Osteoblast (primary cell): ENCODE data around the gene PLD4. TPM values are rescaled to one million over a fixed set of nuclear protein-coding genes. Genes with fewer than 3 reads are reported as not detected.

Source experiments
- DNase-seq: peaks from one replicate; pipeline ENCODE4 v3.0.0; 2011; ENCODE audit warnings: low spot score, mixed read lengths; ENCODE audit not compliant: insufficient read length; ENCODE audit errors: missing footprints
- H2AFZ ChIP-seq: 2 replicates; pipeline ENCODE4 v1.6.0; 2011; ENCODE audit warnings: mild to moderate bottlenecking, low read length
- H3K27ac ChIP-seq: 2 replicates; pipeline ENCODE4 v1.5.1; 2011; ENCODE audit warnings: mild to moderate bottlenecking, low read depth, low read length, moderate library complexity
- H3K27me3 ChIP-seq: 2 replicates; pipeline ENCODE4 v1.6.0; 2012; ENCODE audit warnings: mild to moderate bottlenecking, control low read depth, inconsistent platforms, low read length, moderate library complexity; ENCODE audit not compliant: insufficient read depth
- H3K36me3 ChIP-seq: 2 replicates; pipeline ENCODE4 v1.5.1; 2011; ENCODE audit warnings: mild to moderate bottlenecking, low read length, control low read depth, moderate library complexity; ENCODE audit not compliant: insufficient read depth
- H3K4me1 ChIP-seq: 2 replicates; pipeline ENCODE4 v1.5.1; 2011; ENCODE audit warnings: mild to moderate bottlenecking, low read length, control low read depth, moderate library complexity; ENCODE audit not compliant: insufficient read depth
- H3K4me2 ChIP-seq: 2 replicates; pipeline ENCODE4 v1.6.0; 2011; ENCODE audit warnings: mild to moderate bottlenecking, low read length; ENCODE audit not compliant: insufficient read depth
- H3K4me3 ChIP-seq: fragments of 200-600 bp; sonication (generic); 3 replicates; pipeline ENCODE4 v1.5.1; 2012; ENCODE audit warnings: mild to moderate bottlenecking, low read length, inconsistent platforms; ENCODE audit not compliant: insufficient read depth
- H3K79me2 ChIP-seq: 2 replicates; pipeline ENCODE4 v1.6.0; 2012; ENCODE audit warnings: mild to moderate bottlenecking, low read length, control low read depth, inconsistent platforms; ENCODE audit not compliant: insufficient read depth
- H3K9me3 ChIP-seq: 2 replicates; pipeline ENCODE4 v1.5.1; 2011; ENCODE audit warnings: low read depth, low read length, control low read depth
- H4K20me1 ChIP-seq: 2 replicates; pipeline ENCODE4 v1.6.0; 2012; ENCODE audit warnings: mild to moderate bottlenecking, low read length, control low read depth; ENCODE audit not compliant: insufficient read depth
- total RNA-seq: library from RNA; depleted of rRNA; stranded (reverse); fragments of >200 nt; gene quantifications from 2 replicates; pipeline ENCODE4 v1.2.3, GENCODE V29; 2012
- TF ChIP-seq, protein P1 (sequence below): IDR thresholded peaks from 2 replicates; pipeline ENCODE4 v1.5.1; 2011; ENCODE audit warnings: mild to moderate bottlenecking, low read depth, low read length, moderate library complexity; ENCODE audit errors: extremely low read depth

PLD4 gene
- total RNA-seq, 1 donor: not detected

DNA sequence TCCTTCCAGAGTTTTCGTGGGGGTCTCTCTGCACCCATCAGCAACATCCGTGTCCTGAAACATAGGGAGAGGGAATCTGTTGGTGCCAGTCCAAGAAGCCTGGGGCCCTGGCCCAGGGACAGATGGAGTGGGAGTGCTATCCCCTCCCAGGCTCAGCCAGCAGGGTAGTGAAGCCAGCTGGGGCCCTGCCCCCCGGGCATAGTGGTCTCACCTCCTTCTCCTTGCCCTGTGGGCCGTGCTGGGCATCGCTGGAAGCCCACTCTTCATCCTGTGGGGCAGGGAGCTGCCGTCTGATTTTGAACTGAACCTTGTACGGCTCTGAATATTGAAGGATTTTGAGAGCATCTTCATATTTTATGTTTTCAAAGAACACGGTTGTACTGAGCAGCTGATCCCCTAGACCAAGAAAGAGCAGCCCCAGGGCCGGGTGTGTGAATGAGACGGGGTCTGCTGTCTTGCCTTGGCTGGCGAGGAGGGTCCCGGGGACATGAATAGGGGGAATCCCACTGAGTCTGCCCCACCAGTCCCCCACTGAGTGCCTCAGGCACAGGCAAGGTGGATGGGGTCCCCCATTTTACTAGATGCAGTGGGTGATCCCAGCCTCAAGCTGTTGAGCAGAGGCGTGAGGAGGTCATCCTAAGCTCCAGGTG, 30.2 kb downstream of the PLD4 start:
- TF ChIP-seq, protein P1, sequence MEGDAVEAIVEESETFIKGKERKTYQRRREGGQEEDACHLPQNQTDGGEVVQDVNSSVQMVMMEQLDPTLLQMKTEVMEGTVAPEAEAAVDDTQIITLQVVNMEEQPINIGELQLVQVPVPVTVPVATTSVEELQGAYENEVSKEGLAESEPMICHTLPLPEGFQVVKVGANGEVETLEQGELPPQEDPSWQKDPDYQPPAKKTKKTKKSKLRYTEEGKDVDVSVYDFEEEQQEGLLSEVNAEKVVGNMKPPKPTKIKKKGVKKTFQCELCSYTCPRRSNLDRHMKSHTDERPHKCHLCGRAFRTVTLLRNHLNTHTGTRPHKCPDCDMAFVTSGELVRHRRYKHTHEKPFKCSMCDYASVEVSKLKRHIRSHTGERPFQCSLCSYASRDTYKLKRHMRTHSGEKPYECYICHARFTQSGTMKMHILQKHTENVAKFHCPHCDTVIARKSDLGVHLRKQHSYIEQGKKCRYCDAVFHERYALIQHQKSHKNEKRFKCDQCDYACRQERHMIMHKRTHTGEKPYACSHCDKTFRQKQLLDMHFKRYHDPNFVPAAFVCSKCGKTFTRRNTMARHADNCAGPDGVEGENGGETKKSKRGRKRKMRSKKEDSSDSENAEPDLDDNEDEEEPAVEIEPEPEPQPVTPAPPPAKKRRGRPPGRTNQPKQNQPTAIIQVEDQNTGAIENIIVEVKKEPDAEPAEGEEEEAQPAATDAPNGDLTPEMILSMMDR: no peak
- no peaks in the 10 kb centered on the region for H3K79me2 ChIP-seq
- no peaks in the 10 kb centered on the region for H3K36me3 ChIP-seq
- no peak overlapping the region for H2AFZ ChIP-seq
- no peaks in the 10 kb centered on the region for H3K4me1 ChIP-seq
- H3K9me3 ChIP-seq: no peaks in the 10 kb centered on the region
- no peak overlapping the region for H3K4me2 ChIP-seq
- no peaks in the 10 kb centered on the region for H3K27me3 ChIP-seq
- no peak overlapping the region for H3K27ac ChIP-seq
- no peak overlapping the region for H3K4me3 ChIP-seq
- peak; percentile 62 for DNase-seq
- H4K20me1 ChIP-seq: no peaks in the 10 kb centered on the region

DNA sequence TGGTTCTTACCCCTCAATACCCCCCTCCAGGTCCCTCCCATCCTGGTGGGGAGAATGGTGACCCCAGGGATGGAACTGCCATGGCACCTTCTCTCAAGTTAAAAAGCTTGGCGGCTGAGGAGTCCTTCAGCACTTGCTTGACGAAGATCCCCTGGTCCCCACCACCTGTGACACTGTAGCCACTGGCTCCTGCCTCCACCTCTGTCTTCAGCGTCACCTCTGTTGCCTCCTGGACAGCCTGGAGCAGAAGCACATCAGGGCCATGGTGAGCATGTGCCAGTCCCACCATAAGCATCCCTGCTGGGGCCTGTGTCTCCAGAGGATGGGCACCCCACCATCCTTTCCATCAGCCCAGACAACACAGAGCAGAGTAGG, 30.7 kb downstream of the PLD4 start:
- Histone ChIP-seq H2AFZ (no peak overlapping the region), H3K4me2 (no peak overlapping the region), H3K27me3 (no peaks in the 10 kb centered on the region), H3K36me3 (no peaks in the 10 kb centered on the region), H3K27ac (no peak overlapping the region), H3K9me3 (no peaks in the 10 kb centered on the region), H4K20me1 (no peaks in the 10 kb centered on the region), H3K79me2 (no peaks in the 10 kb centered on the region), H3K4me1 (no peaks in the 10 kb centered on the region), H3K4me3 (no peak overlapping the region)
- TF ChIP-seq, protein P1: no peak
- DNase-seq: peak; percentile 21

DNA sequence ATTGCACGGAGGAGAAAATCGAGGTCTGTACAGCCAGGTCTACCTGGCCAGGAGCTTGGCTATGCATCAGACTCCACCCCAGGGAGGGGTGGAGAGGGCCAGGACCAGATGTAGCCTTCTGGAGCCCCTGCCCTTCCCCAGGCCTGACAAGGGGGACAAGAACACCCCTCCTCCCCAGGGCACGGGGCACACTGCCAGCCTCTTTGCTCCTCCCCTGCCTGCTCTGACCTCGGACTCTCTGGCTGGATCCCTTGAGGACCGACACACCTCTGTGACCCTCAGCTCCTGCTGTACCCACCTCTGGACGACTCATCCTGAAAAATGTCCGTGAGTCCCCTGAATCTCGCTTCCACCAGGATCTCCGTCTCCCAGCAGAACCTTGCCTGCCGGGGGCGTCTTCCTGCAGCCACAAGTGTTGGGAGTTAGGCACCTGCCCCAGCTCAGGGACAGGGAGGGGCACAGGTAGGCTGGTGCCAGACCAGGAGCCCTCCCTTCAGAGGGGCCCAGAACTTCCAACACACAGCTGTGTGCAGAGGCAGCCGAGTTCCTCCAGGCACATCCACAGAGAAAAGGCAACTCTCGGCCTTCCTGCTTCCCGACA, 31.7 kb downstream of the PLD4 start:
- Histone ChIP-seq H3K36me3 (no peaks in the 10 kb centered on the region), H3K4me2 (no peak overlapping the region), H2AFZ (no peak overlapping the region), H3K4me3 (no peak overlapping the region), H3K27me3 (no peaks in the 10 kb centered on the region), H3K9me3 (no peaks in the 10 kb centered on the region), H3K79me2 (no peaks in the 10 kb centered on the region), H4K20me1 (no peaks in the 10 kb centered on the region), H3K27ac (no peak overlapping the region), H3K4me1 (no peaks in the 10 kb centered on the region)
- TF ChIP-seq, protein P1: no peak
- DNase-seq: peak; percentile 22
